GM21529 (cell line): ENCODE results near the gene KIF17.
"Not testable (repeated sequence)": the region's sequence is repeated elsewhere in the genome, so short reads cannot be mapped to it uniquely, and the experiment has no call there.

Experiments used
- ATAC-seq: cut with Tn5 transposase; IDR thresholded peaks from one replicate; pipeline ENCODE4 v1.9.1; 2021; ENCODE audit not compliant: unreplicated experiment

Gene KIF17

DNA sequence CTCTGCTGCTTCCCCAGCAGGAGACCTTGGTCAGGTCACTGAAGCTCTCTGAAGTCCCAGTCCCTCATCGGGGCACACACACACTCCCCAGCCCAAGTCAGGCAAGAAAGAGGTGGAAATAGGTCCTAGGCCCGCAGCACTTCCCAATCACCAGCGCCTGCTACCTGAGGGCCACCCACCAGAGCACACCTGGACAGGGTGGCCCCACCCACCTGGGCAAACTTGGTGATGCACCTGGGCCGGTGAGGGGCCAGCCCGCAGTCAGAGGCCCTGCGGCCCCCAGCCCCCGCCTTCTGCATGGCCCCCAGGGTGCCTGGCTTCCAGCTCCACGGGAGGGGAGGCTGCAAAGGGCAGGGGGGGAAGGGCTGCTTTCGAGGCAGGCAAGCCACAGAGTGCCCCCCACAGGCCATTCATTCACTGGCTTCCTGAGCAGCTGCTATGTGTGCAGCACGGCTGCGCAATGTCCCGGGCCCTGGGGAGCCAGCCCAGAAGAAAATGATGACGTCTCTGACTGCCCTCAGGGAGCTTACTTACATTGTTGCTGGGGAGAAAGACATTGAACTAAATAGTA, 10.0 kb upstream of the KIF17 start:
- ATAC-seq = no peak

DNA sequence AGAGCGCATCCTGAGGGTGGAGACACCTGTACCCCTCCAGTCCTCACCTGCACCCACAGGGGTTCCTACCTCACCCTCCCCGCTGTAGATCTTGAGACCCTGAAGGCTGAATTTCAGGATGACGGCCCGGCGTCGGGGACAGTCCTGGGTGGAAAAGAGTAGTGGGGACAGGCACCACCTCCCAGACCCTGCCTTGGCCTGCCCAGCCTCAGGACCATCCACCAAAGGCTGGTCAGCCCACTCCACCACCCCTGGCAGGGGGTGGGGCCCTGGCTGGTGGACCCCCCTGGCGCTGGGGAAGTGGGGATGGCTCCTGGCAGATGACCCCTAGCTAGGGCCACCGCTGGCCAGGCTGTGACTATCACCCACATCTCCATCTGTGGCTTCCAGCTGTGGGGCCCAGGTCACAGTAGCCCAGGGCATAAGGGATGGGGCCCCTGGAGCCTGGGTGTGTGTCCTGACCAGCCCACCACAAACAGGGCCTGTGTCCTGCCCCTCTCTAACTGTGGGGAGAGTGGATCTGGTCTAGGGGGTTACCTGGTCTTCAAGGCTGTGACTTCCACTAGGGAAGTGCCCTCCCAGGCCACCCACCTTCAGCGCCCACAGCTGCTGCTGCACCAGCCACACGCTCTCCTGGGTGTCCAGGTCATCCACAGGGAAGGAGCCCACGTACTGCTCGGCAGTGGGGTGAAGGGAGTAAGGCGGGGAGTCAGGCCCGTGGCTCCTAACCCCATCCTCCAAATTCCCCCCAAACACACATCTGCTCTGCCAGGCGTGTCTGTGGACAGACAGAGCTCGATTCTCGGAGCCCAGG, 9.3 kb upstream of the KIF17 start:
- ATAC-seq = no peak

GRCh38 chr1:20726118-20726911, 8.5 kb upstream of the KIF17 start:
- no peak for ATAC-seq

- ATAC-seq = no peak
These were observed 7.6 kb upstream of the KIF17 start for GRCh38 chr1:20725189-20726117.

GRCh38 chr1:20724364-20725188, 6.8 kb upstream of the KIF17 start:
- no peak for ATAC-seq

DNA sequence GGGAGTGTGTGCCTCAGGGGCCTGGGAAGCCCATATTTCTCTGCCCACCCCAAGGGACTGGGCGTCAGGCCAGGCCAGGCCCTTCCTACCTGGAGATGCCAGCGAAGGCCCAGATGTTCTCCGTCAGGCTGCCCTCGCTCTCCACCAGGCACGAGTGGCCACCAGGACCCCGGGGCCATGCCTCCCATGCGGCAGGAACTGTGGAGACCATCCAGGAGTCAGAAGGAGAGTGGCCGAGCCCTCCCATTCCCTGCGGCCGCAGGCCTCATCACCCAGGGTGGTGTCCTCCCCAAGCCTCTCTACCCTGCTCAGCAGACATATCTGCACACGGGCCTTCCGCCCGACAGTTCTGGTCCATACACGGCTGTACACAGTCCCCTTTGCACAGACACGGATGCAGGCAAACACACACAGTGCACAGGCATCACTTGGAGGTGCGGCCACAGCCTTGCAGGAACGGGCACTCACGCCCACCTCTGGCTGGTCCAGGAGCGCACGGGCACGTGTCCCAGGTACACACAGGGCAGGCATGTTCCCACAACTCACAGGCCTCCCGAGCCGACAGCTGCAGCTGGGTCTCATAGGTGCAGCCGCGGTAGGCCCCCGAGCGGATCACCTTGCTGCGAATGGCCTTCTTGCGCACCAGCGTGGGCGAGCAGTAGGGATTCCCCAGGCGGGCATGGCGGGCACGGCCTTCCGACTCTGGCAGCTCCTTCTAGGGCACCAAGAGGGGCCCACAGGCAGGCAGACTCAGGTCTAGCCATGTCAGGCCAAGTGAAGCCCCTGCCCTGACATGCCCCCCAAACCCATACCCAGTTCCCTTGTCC, 5.9 kb upstream of the KIF17 start:
- no peak for ATAC-seq

GRCh38 chr1:20723159-20723536, 5.3 kb upstream of the KIF17 start:
- ATAC-seq = no peak

GRCh38 chr1:20721117-20722061, 3.6 kb upstream of the KIF17 start:
- ATAC-seq = no peak

GRCh38 chr1:20720631-20721091, 2.9 kb upstream of the KIF17 start:
- no peak for ATAC-seq

GRCh38 chr1:20719871-20720620, 2.2 kb upstream of the KIF17 start:
- ATAC-seq = no peak

- no peak for ATAC-seq
These were observed 1.5 kb upstream of the KIF17 start for GRCh38 chr1:20719261-20719660.

- not testable (repeated sequence) for ATAC-seq
These were observed 606 bp upstream of the KIF17 start for GRCh38 chr1:20718343-20718882.

DNA sequence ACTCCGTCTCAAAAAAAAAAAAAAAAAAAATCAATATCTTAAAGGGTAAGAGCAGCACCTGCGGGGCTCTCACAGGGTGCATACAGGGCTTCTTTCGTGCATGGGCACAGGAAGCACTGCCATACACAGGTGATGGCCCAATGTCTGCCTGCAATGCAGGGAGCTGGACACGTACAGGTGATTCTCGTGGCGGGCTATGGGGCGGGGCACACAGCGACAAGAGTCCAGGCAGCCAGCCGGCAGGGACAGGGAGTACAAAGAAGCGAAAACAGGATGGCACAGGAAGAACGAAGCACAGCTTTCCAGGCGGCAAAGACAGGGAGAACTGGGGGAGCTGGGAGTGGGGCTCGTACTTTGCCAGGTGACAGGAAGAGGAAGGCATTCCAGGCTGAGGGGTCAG, 1.6 kb downstream of the KIF17 start:
- no peak for ATAC-seq

DNA sequence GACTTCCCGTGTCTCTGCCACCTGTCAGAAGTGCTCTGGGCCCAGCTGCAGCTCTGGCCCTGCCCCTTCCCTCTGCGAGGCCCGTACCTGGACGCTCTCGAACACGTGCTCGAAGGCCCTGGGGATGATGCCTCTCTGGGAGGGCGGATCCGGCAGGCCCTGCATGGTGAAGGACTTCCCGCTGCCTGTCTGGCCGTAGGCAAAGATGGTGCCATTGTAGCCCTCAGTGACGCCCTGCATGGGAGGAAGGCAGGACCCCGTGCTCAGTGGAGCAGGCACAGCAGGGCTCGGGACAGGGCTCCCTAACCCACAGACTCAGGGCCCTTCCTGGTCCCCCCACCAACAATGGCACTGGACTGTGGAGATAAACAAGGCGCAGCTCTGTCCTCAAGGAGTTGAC, 2.4 kb downstream of the KIF17 start:
- ATAC-seq = no peak

- no peak for ATAC-seq
These were observed 4.4 kb downstream of the KIF17 start for GRCh38 chr1:20713440-20713839.

- no peak for ATAC-seq
These were observed 5.6 kb downstream of the KIF17 start for GRCh38 chr1:20712215-20712577.
